Liver (tissue), 3 donors: ENCODE measurements around the gene PTPRC.

Experiments
- CTCF ChIP-seq: fragments of 150-350 bp; IDR thresholded peaks from 2 replicates; pipeline ENCODE4 v1.5.1; 2017; ENCODE audit warnings: improper control_type of control experiment, low read depth, low read length; ENCODE audit not compliant: missing input control
- GABPA ChIP-seq, 2 donors: IDR thresholded peaks in 1 of 2; conservative IDR thresholded peaks in 1 of 2; 2 replicates each; pipeline ENCODE4 v1.6.1; 2016; ENCODE audit warnings: antibody characterized with exemption in 2 of 2, mild to moderate bottlenecking in 1 of 2, moderate library complexity in 1 of 2
- HNF4A ChIP-seq, 2 donors: conservative IDR thresholded peaks; 2 replicates each; pipeline ENCODE4 v1.6.1; 2016; ENCODE audit warnings: antibody characterized with exemption in 2 of 2, mild to moderate bottlenecking in 2 of 2
- JUND ChIP-seq, 2 donors: IDR thresholded peaks; 2 replicates each; pipeline ENCODE4 v1.6.1; 2016; ENCODE audit warnings: antibody characterized with exemption in 2 of 2
- MAX ChIP-seq: IDR thresholded peaks from 2 replicates; pipeline ENCODE4 v1.6.1; 2016; ENCODE audit warnings: antibody characterized with exemption
- RAD21 ChIP-seq, 2 donors: IDR thresholded peaks; 2 replicates each; pipeline ENCODE4 v1.6.1; 2016; ENCODE audit warnings: antibody characterized with exemption in 2 of 2, mild to moderate bottlenecking in 2 of 2
- REST ChIP-seq: IDR thresholded peaks from 2 replicates; pipeline ENCODE4 v1.6.1; 2016; ENCODE audit warnings: antibody characterized with exemption, mild to moderate bottlenecking
- SP1 ChIP-seq: IDR thresholded peaks from 2 replicates; pipeline ENCODE4 v1.6.1; 2018; ENCODE audit warnings: antibody characterized with exemption, mild to moderate bottlenecking
- TAF1 ChIP-seq: conservative IDR thresholded peaks from 2 replicates; pipeline ENCODE4 v1.6.1; 2016; ENCODE audit warnings: antibody characterized with exemption, mild to moderate bottlenecking
- YY1 ChIP-seq: IDR thresholded peaks from 2 replicates; pipeline ENCODE4 v1.6.1; 2016; ENCODE audit warnings: antibody characterized with exemption, mild to moderate bottlenecking
- donor health status: healthy.
- donor health status: healthy.

GRCh38 chr1:198780376-198780775 is 141.5 kb downstream of the PTPRC start:
- TF ChIP-seq RAD21 (IDR thresholded peaks at IDR 0.05) (no peak), SP1 (no peak), GABPA (IDR thresholded peaks at IDR 0.05 in 1 of 2, conservative IDR thresholded peaks at IDR 0.05 in 1 of 2) (no peak), CTCF (no peak), JUND (IDR thresholded peaks at IDR 0.05) (no peak), HNF4A (conservative IDR thresholded peaks at IDR 0.05) (no peak), REST (no peak), MAX (no peak), TAF1 (no peak), YY1 (no peak)
